Renal pelvis (tissue), 12 donors: ENCODE results near the gene ZNF518A. TPM values are rescaled to one million over a fixed set of nuclear protein-coding genes. Genes with fewer than 3 reads are reported as not detected.

Experiments
- DNase-seq: peaks from one replicate; pipeline ENCODE4 v3.0.0-alpha.2; 2013
- long read RNA-seq, 16 experiments: transcript quantifications; one replicate each; lab custom pipeline, GENCODE V29; 2026
- polyA plus RNA-seq, 3 donors: library from polyadenylated mRNA; unstranded; fragments of 120-200 nt; gene quantifications; one replicate each; pipeline ENCODE4 v1.2.1, GENCODE V29; 2013; ENCODE audit not compliant: insufficient read length in 3 of 3

Gene ZNF518A, protein sequence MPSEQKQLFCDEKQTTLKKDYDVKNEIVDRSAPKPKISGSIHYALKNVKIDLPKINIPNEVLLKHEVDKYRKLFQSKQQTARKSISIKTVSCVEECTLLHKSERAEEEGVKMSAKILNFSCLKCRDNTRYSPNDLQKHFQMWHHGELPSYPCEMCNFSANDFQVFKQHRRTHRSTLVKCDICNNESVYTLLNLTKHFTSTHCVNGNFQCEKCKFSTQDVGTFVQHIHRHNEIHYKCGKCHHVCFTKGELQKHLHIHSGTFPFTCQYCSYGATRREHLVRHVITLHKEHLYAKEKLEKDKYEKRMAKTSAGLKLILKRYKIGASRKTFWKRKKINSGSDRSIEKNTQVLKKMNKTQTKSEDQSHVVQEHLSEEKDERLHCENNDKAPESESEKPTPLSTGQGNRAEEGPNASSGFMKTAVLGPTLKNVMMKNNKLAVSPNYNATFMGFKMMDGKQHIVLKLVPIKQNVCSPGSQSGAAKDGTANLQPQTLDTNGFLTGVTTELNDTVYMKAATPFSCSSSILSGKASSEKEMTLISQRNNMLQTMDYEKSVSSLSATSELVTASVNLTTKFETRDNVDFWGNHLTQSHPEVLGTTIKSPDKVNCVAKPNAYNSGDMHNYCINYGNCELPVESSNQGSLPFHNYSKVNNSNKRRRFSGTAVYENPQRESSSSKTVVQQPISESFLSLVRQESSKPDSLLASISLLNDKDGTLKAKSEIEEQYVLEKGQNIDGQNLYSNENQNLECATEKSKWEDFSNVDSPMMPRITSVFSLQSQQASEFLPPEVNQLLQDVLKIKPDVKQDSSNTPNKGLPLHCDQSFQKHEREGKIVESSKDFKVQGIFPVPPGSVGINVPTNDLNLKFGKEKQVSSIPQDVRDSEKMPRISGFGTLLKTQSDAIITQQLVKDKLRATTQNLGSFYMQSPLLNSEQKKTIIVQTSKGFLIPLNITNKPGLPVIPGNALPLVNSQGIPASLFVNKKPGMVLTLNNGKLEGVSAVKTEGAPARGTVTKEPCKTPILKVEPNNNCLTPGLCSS (N-terminal part only)
- 10 to 100 TPM; 32.4 to 55.3 (median 50.5) TPM for polyA plus RNA-seq
- long read RNA-seq, donor 1, partial matches to known transcripts: 13 of 13 reads
- long read RNA-seq, donor 1, other reads (novel, unspliced or antisense): 0 of 13 reads
- long read RNA-seq, donor 2, partial matches to known transcripts: 0 of 14 reads
- long read RNA-seq, donor 2, other reads (novel, unspliced or antisense): 14 of 14 reads
- long read RNA-seq, donor 3, partial matches to known transcripts: 17 of 17 reads
- long read RNA-seq, donor 3, other reads (novel, unspliced or antisense): 0 of 17 reads
- long read RNA-seq, donor 4, full-length matches to known transcripts: 1 of 15 reads
- long read RNA-seq, donor 4, partial matches to known transcripts: 9 of 15 reads
- long read RNA-seq, donor 4, other reads (novel, unspliced or antisense): 5 of 15 reads
- long read RNA-seq, donor 5, partial matches to known transcripts: 10 of 10 reads
- long read RNA-seq, donor 5, other reads (novel, unspliced or antisense): 0 of 10 reads
- long read RNA-seq, donor 6, full-length matches to known transcripts: 2 of 7 reads
- long read RNA-seq, donor 6, partial matches to known transcripts: 5 of 7 reads
- long read RNA-seq, donor 6, other reads (novel, unspliced or antisense): 0 of 7 reads
- long read RNA-seq, donor 7, full-length matches to known transcripts: 1 of 25 reads
- long read RNA-seq, donor 7, partial matches to known transcripts: 24 of 25 reads
- long read RNA-seq, donor 7, other reads (novel, unspliced or antisense): 0 of 25 reads
- long read RNA-seq, donor 8, full-length matches to known transcripts: 1 of 1 reads
- long read RNA-seq, donor 8, partial matches to known transcripts: 0 of 1 reads
- long read RNA-seq, donor 8, other reads (novel, unspliced or antisense): 0 of 1 reads
- long read RNA-seq, donor 9: 0 reads
- long read RNA-seq, donor 10, full-length matches to known transcripts: 2 of 2 reads
- long read RNA-seq, donor 10, partial matches to known transcripts: 0 of 2 reads
- long read RNA-seq, donor 10, other reads (novel, unspliced or antisense): 0 of 2 reads
- long read RNA-seq, donor 11, partial matches to known transcripts: 12 of 12 reads
- long read RNA-seq, donor 11, other reads (novel, unspliced or antisense): 0 of 12 reads
- long read RNA-seq, donor 12, full-length matches to known transcripts: 6 of 69 reads
- long read RNA-seq, donor 12, partial matches to known transcripts: 48 of 69 reads
- long read RNA-seq, donor 12, other reads (novel, unspliced or antisense): 15 of 69 reads
- long read RNA-seq, donor 13, full-length matches to known transcripts: 2 of 2 reads
- long read RNA-seq, donor 13, partial matches to known transcripts: 0 of 2 reads
- long read RNA-seq, donor 13, other reads (novel, unspliced or antisense): 0 of 2 reads
- long read RNA-seq, donor 14: 0 reads
- long read RNA-seq, donor 15, full-length matches to known transcripts: 2 of 10 reads
- long read RNA-seq, donor 15, partial matches to known transcripts: 8 of 10 reads
- long read RNA-seq, donor 15, other reads (novel, unspliced or antisense): 0 of 10 reads
- long read RNA-seq, donor 16, full-length matches to known transcripts: 3 of 3 reads
- long read RNA-seq, donor 16, partial matches to known transcripts: 0 of 3 reads
- long read RNA-seq, donor 16, other reads (novel, unspliced or antisense): 0 of 3 reads

DNA sequence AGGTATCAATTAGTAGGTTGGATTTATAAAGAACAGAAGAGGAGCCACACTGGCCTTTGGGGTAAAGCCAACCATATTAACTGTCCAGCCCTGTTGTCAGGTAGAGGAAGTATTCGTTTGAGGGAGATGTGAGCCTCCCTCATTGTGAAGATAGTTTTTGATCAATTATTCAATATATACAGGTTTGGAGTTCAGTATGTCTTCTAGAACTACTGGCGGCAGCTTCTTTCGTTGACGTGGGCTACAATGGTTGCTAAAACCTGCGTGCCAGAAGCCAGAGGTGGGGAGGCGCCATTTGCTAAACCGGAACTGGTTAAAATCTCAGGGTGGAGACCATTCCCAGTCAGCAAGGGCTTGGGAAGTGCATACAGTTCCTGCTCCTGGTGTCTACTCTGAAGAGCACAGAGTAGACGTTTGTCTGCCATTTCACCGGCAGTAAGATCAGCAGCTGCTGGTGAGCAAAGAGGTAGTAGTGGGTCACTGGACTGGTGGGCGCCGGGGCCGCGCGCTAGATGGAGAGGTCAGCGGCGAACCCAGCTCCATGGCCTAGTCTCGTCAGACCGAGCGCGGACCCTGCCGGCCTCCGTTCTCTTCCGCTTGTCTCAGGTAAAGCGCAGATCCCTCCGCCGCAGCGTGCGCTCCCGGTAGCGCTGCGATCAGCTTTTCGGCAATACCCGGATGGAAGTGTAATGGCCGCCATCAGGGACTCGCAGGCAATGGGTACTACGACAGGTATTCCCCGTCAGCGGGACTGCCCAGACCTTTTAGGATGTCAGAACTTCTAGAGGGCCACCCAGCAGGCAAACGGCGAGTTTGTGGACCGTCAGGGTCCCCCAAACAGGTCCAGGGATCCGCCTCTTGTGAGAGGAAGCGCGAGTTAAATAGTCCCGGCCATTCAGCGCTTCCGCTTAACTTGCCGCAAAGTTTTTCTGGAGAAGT, at the start of gene ZNF518A:
Gene ZNF518A, plus strand, starts transcription at position 911 of the 939 bp plus-strand sequence. CDS start 26,026 bp downstream, outside the sequence.
- DNase-seq: peak; percentile 97

DNA sequence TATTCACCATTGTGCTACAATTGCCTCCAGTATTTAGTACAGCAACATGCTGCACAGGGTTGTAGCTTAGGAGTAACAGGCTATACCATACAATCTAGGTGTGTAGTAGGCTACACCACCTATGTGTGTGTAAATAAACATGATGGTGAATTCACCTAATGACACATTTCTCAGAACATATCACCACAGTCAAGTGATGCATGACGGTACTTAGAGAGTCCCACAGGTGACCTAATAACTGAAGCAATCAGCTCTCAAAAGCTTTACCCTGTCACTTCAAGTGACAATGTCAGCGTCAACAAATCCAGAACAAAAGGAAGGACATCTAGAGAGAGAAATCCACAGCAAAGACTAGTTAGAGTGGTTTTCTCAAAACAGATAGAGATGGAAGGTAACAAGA, 47.9 kb upstream of the ZNF518A start:
- no peak for DNase-seq

DNA sequence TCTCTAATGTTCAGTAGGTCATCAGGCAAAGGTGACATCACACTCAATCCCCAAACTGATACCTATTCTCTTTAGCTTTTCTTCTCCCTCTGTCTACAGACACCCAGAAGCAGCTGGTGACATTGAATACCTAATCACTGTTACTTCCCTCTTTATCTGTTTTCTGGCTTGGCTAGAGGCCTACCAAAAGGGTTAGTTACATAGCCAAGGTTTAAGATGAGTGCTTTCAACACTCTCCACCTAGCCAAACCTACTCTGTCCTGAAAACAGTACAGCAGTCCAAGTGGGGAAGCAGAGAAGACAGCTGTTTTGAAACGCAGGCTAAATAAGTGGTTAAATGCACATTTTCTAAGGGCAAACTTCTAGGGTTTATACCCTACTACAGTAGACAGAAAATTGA, 47.3 kb upstream of the ZNF518A start:
- no peak for DNase-seq

DNA sequence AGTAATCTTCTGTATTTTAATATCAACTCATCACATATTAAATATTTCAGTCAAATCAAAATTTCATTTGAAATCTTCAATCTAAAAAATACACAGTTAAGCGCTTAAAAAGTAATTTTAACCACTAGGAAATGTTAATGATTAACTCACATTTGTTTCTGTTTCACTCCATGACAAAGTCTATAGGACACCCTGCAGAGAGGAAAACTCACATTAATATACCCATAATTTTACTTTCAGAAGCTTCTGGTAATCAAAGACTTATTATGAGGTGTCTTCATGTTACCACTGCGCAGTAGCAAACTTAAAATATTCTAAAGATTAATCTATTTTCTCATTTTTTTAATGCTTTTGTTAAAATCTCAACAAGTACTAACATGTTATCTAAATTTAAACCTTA, 41.0 kb upstream of the ZNF518A start:
- DNase-seq: peak; percentile 2

DNA sequence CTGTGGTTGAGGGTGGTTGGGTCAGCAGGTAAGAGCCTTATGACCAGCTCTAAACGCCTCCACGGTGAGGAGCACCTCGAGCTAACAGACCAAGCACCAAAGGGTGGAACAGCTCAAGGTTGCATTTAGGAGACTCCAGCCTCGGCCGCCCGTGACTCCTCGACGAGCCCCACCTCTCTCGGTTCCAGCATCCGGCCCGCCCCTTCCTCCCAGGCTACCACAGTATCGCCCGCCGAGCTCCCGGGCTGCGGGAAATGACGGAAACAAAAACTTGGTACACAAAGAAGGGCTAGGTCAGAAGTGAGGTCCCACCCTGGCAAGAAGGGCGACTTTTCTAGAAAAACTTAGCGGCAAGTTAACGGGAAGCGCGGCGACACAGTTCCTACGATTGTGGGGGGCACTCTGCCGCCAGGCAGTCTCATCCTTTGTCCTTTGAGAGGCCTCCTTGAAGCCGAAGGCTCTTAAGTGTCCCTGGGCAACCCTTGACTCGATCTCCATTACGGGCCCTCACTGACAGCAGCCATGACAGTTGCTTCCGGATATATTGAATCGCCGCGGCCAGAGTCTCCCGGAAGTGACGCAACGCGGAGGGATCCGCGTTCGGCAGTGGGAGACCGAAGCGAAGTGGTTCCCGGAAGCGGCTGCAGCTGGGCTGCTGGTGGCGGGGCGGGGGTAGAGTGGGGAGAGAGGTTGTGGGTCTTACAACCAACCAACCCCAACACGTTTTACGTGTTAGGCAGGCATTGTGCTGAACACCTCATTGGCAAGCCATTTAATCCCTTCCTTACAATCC, 40.2 kb upstream of the ZNF518A start:
- peak; percentile 96 for DNase-seq

DNA sequence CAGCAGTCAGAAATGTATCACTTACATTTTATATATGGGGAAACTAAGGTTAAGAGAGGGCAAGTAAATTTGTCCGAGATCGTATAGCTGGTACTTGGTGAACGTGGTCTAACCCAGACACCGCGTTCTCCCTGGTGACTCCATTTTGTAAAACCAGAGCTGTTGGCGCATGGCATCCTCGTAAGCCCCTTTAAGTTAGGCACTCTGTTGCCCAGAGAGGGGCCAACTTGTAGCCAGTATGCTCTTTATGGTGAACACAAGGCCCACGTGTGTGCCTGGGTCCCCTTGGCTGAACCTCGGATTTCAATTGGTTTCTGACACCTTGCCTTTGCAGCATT, 39.7 kb upstream of the ZNF518A start:
- DNase-seq: no peak

DNA sequence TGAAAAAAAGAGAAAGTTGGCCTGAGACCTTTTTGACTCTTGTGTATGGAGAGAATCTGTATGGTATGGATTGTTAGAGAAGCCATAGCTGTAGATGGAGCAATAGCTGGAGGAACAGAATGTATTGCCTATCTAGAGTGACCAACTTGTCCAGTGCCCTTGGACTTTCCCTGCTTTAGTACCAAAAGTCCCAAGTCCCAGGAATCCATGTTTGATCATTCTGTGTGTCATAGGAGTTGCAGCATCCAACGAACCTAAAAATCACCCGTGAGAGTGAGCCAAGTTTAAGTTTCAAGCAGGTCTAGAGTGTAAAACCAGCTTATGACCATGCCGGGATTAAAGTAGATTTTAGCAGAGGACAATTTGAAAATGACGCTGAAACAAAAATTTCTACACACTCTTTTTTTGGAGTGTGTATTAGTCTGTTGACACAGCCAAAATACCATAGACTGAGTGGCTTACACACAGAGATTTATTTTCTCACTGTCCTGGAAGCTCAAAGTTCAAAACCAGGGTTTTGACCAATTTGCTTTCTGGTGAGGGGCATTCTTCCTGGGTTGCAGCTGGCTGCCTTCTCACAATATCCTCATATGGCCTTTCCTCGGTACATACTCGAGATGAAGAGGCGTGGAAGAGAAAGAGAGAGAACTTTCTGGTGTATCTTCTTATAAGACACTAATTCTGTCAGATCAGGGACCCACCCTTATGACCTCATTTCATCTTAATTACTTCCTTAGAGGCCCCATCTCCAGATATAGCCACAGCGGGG, 36.9 kb upstream of the ZNF518A start:
- DNase-seq: no peak

DNA sequence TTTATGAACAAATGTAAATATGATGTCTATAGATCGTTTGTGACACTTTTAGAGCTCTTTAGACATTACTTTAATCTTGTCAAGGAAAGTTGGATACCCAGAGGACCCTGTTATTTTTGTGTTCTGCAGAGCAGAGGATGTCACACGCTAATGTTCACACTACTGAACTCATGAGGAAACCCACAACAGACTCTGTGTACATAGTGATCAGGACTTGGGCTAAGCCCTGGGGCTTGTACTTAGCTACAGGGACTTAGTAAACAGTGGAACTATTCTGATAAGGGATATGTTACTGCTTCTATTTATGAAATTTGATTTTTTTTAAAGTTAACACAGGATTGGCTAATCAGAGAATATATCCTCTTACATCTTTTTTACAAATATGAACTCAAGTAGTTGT, 36.1 kb upstream of the ZNF518A start:
- no peak for DNase-seq

DNA sequence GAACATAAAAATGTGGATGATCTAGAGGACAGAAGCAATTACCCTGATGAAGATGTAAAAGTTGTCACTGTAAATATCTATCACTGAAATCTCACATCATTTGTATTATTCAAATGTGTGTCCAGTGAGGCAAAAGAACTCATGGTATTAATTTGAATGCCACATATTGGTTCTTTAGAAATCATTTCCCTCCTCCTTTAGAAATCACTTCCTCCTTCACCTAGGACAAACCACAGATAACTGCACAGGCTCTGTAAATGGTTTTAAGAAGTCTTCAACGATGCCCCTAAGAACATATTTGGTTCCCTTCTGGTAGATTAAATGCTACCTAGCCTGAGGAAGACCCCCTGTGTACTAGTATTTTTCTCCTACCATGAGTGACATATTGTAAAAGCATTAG, 33.1 kb upstream of the ZNF518A start:
- no peak for DNase-seq

DNA sequence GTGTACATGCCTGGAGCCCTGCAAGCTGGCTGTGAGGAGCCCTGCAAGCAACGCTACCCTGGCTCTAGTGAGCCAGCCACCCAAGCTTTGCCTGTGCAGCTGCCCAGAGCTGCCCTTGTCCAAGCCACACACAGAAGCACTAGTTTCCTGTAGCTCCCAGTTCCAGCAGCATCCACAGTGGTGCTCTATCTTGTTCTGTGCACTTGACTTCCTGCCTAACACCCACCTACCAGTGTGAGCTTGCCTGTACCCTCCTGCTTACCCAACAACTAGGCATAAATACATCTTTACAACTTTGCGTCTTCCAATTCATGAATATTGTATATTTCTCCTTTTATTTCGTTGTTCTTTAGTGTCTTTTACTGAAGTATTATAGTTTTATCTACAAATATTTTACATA, 32.2 kb upstream of the ZNF518A start:
- no peak for DNase-seq

DNA sequence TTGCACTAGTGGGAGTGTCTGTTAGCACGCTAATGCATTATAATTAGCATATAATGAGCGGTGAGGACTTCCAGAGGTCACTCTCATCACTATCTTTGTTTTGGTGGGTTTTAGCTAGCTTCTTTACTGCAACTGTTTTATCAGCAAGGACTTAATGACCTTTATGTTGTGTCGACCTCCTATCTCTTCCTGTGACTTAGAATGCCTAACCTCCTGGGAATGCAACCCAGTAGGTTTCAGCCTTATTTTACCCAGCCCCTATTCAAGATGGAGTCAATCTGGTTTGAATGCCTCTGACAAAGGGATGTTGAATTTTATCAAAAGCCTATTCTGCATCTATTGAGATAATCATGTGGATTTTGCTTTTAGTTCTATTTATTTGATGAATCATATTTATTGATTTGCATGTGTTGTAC, 22.5 kb upstream of the ZNF518A start:
- DNase-seq: no peak

DNA sequence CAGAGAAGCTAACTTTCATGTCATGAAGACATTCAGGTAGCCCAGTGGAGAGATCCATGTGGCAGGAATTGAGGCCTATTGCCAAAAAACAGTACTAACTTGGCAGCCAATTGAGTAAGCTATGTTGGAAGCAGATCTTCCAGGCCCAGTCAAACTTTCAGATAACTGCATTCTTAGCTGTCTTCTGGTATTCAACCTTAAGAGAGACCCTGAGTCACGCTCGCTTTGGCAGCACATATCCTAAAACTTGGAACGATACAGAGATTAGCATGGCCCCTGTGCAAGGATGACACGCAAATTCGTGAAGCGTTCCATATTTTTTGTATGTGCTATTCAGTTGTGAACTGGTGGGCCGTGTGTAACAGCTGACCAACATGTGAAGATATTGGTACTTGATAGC, 17.6 kb upstream of the ZNF518A start:
- no peak for DNase-seq

DNA sequence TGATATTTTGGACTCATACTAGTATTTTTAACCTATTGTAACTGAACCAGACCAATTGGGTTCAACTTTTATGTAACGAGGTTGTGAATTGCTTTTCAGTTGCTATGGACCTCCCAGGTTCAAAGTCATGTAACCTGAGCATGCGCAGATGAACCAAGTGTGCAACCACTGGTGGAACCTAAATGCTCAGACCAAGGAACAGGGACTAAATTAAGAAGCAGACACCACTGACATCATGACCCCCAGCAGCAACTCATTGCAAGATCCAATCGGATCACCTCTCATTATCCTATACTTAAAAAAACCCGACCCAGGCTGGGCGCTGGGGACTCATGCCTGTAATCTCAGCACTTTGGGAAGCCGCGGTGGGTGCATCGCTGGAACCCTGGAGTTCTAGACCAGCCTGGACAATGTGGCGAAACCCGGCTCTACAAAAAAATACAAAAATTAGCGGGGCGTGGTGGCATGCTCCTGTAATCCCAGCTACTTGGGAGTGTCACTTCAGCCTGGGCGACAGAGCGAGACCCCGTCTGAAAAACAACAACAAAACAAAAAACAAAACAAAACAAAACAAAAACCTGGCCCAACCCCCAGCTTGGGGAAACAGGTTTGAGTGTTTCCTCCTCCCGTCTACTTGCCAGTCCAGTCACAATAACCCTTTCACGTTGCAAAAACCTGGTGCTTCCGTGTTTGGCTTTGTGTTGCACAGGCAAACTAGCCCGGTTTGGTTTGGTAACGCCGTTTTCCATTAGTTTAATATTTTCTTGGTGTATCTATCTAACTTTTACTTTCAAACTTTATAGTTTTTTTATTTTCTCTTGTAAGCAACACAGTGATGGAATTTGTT, 11.3 kb upstream of the ZNF518A start:
- DNase-seq: no peak

DNA sequence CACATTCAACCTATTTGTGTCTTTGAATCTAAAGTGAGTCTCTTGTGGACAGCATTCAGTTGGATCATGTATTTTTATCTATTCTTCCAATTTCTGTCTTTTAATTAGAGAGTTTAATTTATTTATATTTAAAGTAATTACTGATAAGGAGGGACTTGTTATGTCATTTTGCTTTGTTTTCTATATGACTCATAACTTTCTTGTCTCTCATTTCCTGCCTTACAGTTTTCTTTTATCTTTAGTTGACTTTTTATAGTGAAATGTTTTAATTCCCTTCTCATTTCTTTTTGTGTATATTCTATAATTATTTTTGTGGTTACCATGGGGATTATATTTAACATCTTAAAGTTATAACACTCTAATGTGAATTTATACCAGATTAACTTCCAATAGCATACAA, 7.3 kb upstream of the ZNF518A start:
- DNase-seq: no peak
